ENCODE results near the gene MICAL3.
"Not testable (repeated sequence)": the region's sequence is repeated elsewhere in the genome, so short reads cannot be mapped to it uniquely, and the experiment has no call there.

Gene MICAL3

DNA sequence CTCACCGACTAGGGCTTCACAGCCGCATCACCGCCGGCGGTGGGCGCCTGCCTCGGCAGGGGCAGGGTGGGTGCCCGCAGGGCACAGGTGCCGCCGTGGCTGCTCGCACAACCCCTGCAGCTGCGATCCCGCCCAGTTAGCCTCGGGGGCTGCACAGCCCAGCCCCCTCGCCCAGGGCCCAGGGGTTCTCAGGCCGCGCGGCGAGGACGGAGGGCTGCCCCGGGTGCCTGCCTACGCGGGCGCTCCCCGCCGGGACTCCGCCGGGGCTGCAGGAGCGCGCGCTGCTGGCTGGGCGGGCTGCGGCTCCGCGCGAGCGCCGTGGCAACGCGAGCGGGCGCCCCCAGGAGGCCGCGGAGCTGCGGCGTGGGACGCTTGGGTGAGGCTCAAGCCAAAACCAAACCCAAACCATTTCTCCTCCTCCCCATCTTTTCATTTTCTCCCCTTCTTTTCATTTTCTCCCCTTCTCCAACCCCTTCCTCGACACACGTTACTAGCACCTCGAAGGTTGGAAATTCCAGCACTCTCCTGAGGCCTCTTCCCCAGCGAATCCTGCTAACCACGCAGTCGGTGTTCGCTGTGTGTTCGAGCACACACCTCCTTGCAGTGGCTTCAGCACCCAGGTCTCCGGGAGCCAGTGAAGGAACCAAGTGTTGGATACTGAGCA is at the start of gene MICAL3:
MICAL3 (minus strand) TSS at position 286 of the 664 bp plus-strand sequence. CDS start 117,749 bp downstream, outside the sequence.
- DNase-seq (ENCODE audit: low read depth in 2 of 2), result no peak

- not testable (repeated sequence) for DNase-seq (ENCODE audit: low read depth in 2 of 2)
These were observed 49.6 kb upstream of the MICAL3 start for GRCh38 chr22:18073927-18074326.

- no peak for DNase-seq (ENCODE audit: low read depth in 2 of 2)
These were observed 49.1 kb upstream of the MICAL3 start for GRCh38 chr22:18073467-18073866.

DNA sequence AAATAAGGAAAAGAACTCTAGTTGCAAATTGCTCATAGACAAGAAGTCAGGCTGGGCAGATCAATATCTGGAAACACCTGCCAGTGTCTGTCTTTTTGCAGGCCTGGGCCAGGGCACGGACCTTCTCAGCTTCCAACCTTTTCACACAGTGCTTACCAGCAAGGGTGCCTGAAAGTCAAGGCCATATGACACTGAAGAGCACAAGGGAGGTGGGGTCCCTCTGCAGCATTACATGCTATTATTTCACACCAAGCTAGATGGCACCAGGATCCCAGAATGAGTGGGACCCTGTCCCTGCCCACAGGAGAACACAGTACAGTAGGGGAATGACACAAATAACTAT is 47.6 kb upstream of the MICAL3 start:
- no peak for DNase-seq (ENCODE audit: low read depth in 2 of 2)

DNA sequence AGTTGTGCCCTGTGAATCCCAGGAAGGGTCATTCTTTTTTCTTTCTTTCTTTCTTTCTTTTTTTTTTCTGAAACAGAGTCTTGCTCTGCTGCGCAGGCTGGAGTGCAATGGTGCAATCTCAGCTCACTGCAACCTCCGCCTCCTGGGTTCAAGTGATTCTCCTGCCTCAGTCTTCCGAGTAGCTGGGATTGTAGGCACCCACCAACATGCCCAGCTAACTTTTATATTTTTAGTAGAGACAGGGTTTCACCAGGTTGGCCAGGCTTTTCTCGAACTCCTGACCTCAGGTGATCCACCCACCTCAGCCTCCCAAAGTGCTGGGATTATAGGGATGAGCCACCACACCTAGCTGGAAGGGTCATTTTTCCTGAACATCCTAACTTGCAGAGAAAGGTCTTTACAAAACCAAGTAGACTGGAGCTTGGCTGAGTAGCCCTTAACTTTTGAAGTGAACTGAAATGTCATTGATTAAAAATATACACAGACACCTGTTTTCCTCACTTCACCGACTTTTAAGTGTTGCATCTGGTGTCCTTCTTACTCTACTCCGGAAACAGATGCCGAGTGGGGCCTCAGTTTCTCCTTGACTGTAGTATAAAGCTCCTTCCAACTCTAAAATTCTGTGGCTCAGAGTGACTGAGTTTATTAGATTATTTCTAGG is 47.1 kb upstream of the MICAL3 start:
- not testable (repeated sequence) for DNase-seq (ENCODE audit: low read depth in 2 of 2)

DNA sequence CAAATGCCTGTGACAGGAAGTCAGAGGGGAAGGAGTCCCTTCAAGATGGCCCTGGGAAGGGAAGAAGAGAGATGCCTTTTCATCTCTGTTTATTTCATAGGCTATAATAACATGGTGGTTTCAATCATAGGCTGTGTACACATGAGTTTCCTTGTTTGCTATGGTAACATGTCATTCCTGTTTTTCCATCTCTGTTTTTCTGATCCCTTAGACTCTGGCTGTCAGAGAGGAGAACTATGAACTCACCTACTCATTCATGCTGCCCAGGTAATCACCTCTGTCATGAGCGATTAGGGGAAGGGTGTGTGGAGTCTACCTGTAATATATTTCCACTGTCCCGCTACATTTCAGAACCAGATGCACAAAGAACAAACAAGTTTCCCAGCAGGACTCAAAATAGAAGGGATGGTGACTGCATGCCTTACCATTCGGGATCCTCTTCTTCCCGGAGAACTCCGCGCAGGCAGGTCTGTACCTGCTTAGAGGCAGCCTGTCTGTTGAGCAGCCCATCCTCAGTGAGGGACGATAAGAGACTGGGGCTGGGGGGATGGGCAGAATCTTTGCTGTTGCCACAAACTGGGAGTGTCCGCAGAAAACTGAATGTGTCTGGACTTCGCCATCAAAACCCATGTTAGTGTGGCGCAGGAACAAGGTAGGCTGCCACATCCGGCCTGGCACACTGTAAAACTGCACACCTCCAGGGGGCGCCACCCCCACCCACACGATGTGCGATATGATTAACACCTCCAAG is 46.4 kb upstream of the MICAL3 start:
- DNase-seq (ENCODE audit: low read depth in 2 of 2), result no peak

- no peak for DNase-seq (ENCODE audit: low read depth in 2 of 2)
These were observed 45.7 kb upstream of the MICAL3 start for GRCh38 chr22:18070041-18070440.

- no peak for DNase-seq (ENCODE audit: low read depth in 2 of 2)
These were observed 44.7 kb upstream of the MICAL3 start for GRCh38 chr22:18069041-18069440.

DNA sequence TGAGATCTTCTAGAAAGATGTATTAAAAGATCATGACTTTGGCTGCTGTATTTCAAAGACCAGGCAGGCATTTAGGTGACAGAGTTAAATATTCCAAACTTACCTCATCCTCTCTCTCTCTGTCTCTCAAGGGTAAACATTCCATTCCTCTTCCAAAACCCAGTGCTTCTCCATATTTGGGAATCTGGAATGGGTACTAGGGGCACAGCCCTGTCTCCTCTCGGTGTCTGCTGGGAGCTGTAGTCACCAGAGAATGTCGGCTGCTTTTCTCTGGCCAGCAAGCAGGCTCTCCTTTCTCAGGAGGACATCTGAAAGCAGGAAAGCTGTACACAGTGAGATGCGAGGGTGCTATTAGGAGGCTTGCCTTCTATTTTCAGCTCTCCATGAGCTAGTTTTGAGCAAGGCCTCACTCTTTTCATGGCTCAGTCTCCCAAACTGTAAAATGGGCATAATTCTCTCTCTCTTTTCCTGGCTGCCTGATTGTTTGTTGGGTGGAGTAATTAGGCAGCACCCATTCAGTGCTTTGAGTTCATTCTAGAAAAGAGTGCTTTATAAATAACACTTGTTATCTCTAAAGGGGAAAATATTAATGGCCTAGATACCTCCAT is 44.1 kb upstream of the MICAL3 start:
- DNase-seq (ENCODE audit: low read depth in 2 of 2), result no peak

GRCh38 chr22:18067548-18068341 is 43.4 kb upstream of the MICAL3 start:
- DNase-seq (ENCODE audit: low read depth in 2 of 2), result no peak

GRCh38 chr22:18067121-18067520 is 42.8 kb upstream of the MICAL3 start:
- DNase-seq (ENCODE audit: low read depth in 2 of 2), result no peak

GRCh38 chr22:18066181-18066859 is 42.0 kb upstream of the MICAL3 start:
- DNase-seq (ENCODE audit: low read depth in 2 of 2), result no peak

- DNase-seq (ENCODE audit: low read depth in 2 of 2), result no peak
These were observed 40.9 kb upstream of the MICAL3 start for GRCh38 chr22:18065256-18065655.

GRCh38 chr22:18064636-18065035 is 40.3 kb upstream of the MICAL3 start:
- DNase-seq (ENCODE audit: low read depth in 2 of 2), result no peak

GRCh38 chr22:18063715-18064114 is 39.4 kb upstream of the MICAL3 start:
- DNase-seq (ENCODE audit: low read depth in 2 of 2), result not testable (repeated sequence)

GRCh38 chr22:18063306-18063705 is 38.9 kb upstream of the MICAL3 start:
- no peak for DNase-seq (ENCODE audit: low read depth in 2 of 2)

GRCh38 chr22:18062421-18062820 is 38.1 kb upstream of the MICAL3 start:
- DNase-seq (ENCODE audit: low read depth in 2 of 2), result no peak

- no peak for DNase-seq (ENCODE audit: low read depth in 2 of 2)
These were observed 36.6 kb upstream of the MICAL3 start for GRCh38 chr22:18060646-18061620.

- DNase-seq (ENCODE audit: low read depth in 2 of 2), result no peak
These were observed 35.6 kb upstream of the MICAL3 start for GRCh38 chr22:18059991-18060390.

GRCh38 chr22:18059473-18059872 is 35.1 kb upstream of the MICAL3 start:
- DNase-seq (ENCODE audit: low read depth in 2 of 2), result no peak
